ENCODE data around the gene VAMP8.
"Not testable (repeated sequence)": the region's sequence is repeated elsewhere in the genome, so short reads cannot be mapped to it uniquely, and the experiment has no call there.

VAMP8 gene

DNA sequence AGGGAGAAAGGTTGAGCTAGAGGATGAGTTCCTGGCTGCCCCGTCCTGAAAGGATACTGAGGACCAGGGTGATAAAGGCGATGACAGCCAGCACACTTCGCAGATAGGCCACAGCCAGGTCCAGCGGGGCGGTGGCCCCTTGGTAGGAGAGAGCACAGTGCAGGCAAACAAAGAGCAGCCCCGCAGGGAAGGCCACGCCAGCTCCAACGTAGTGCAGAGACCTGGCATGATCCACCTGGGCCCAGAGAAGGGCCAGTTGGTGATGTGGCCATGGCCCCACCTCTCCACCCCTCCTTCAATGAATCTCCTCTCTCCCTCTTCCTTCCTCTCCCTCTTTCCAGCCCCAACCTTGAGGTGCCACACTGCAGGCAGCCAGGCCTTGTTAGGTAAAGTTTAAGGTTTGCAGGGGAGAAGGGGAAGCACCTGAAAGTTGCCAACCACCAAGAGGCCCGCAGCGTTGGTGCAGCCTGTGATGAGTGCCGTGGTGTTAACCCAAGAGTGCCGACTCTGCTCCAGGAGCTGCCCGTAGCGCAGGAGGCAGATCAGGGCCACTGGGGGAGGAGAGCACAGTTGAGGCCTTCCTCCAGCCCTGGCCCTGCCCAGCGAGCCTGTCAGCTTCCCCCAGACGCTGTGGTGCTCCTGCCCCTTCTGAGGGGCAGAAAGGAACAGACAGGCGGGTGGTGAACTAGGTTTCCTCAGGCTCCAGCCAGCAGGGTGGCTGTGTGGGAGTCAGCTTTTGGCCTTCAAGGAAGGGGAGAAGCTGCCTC is 22.3 kb downstream of the VAMP8 start:
- H3K4me3 ChIP-seq, result no peak overlapping the region
- peaks cover 6 to 47% (median 24%) of the 10 kb centered on the region in 3 donors for H3K36me3 ChIP-seq
- no peak overlapping the region for H3K27ac ChIP-seq
- intact Hi-C loops (cut with DNase I; ENCODE audit: low total_unique reads), result no loop called here
- DNase-seq, result no peak
- H3K27me3 ChIP-seq, result no peaks in the 10 kb centered on the region
- TF ChIP-seq, protein P1, sequence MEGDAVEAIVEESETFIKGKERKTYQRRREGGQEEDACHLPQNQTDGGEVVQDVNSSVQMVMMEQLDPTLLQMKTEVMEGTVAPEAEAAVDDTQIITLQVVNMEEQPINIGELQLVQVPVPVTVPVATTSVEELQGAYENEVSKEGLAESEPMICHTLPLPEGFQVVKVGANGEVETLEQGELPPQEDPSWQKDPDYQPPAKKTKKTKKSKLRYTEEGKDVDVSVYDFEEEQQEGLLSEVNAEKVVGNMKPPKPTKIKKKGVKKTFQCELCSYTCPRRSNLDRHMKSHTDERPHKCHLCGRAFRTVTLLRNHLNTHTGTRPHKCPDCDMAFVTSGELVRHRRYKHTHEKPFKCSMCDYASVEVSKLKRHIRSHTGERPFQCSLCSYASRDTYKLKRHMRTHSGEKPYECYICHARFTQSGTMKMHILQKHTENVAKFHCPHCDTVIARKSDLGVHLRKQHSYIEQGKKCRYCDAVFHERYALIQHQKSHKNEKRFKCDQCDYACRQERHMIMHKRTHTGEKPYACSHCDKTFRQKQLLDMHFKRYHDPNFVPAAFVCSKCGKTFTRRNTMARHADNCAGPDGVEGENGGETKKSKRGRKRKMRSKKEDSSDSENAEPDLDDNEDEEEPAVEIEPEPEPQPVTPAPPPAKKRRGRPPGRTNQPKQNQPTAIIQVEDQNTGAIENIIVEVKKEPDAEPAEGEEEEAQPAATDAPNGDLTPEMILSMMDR (IDR thresholded peaks at IDR 0.05), result no peak
- H3K4me1 ChIP-seq, result peaks cover 6 to 66% (median 44%) of the 10 kb centered on the region in 4 donors
- H3K9me3 ChIP-seq, result no peaks in the 10 kb centered on the region

DNA sequence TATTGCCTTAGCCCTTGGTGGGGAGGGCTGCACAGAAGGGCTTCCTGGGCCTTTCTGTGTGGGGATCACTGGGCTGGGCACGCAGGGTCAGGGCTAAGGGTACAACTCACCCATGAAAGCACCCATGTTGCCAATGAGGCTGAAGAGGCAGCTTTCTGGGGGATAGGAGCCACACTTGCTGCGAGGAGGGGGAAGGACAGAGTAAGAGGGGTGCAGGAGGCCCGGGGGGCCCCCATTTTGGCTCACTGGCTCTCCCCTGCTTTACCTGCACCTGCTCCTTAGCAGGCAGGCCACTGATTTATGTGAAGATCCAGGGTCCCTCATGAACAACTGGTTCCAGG is 22.8 kb downstream of the VAMP8 start:
- no peak for DNase-seq
- Histone ChIP-seq H3K27me3 (no peaks in the 10 kb centered on the region), H3K27ac (no peak overlapping the region), H3K4me1 (peaks cover 8 to 69% (median 46%) of the 10 kb centered on the region in 4 donors), H3K4me3 (no peak overlapping the region), H3K36me3 (peaks cover 6 to 47% (median 24%) of the 10 kb centered on the region in 3 donors), H3K9me3 (no peaks in the 10 kb centered on the region)
- TF ChIP-seq, protein P1 (IDR thresholded peaks at IDR 0.05), result no peak
- intact Hi-C loops (cut with DNase I; ENCODE audit: low total_unique reads), result no loop called here

DNA sequence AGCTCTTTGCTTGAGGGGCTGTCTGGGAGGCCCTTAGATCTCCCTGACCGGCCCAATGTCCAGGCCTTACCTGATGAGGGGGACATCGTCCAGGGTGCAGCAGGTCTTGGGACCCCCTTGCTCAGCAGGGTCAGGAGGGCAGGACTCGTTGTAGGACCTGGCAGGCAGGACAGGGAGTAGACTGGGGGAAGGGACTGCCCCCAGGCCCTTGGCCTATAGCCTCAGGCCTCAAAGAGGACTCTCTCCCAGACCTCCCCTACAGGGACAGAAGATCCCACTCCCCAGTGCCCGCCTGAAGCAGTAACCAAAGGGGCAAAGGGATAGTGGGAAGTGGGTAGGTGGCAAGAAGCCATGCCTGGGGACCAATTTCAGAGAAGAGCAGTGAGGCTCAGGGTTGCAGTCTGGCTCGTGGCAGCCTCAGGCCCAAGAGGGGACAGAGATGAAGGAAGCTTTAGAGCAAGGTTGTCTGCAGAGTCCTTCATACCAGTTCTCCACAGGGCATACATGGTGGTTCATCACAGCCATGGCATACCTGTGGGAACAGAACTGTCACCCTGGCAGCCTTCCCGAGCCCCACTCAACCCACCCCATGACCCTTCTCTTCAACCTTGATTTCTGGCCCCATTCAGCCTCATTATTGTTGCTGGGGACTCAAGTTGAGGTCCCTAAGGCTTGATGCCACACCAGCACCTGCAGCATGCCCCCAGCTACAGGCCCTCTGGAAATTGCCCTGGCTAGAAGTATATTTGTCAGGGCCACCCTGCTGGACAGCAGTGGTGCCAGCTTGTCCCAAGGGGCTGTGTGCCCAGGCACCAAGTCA is 23.8 kb downstream of the VAMP8 start:
- Histone ChIP-seq H3K4me3 (peak overlapping the region; percentile 69 to 82), H3K9me3 (no peaks in the 10 kb centered on the region), H3K27ac (peak overlapping the region; percentile 82 to 88), H3K27me3 (no peaks in the 10 kb centered on the region), H3K36me3 (peaks cover 6 to 47% (median 24%) of the 10 kb centered on the region in 3 donors), H3K4me1 (peaks cover 8 to 76% (median 53%) of the 10 kb centered on the region in 4 donors)
- no peak for DNase-seq
- intact Hi-C loops (cut with DNase I; ENCODE audit: low total_unique reads), result no loop called here
- TF ChIP-seq, protein P1 (IDR thresholded peaks at IDR 0.05), result no peak

DNA sequence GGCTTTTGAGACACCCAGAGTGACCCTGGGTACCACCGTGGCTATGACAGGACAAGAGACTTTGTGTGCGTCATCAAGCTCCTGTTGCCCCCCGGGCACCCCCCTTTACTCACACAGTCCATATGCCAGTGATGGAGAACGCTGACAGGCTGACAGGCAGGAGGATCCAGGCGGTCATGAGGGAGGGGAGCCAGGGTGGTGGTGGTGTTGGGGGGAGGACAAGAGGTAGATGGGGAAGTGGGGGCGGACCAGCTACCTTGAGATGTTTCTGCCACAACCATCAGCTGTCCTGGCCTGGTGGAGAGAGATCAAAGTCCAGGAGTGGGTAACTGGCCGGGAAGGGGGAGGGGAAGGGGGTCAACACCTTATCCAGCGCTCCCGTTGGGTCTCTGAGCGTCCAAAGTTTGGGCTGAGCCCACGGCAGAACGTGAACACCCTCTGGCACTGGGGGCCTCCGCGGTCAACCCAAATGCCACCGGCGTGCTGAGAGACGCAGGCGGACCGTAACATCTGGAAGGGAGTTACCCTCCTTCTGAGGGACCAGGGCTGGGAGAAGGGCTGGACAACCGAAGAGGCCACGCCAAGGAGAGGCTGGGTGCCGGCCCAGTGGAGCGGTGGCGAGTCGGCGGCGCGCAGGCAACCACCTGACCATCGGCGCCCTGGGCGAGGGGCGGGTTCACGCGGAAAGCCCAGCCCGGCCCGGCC is 24.5 kb downstream of the VAMP8 start:
- peaks cover 6 to 46% (median 20%) of the 10 kb centered on the region in 3 donors for H3K36me3 ChIP-seq
- intact Hi-C loops (cut with DNase I; ENCODE audit: low total_unique reads), result no loop called here
- H3K4me1 ChIP-seq, result peaks cover 8 to 74% (median 51%) of the 10 kb centered on the region in 4 donors
- H3K27ac ChIP-seq, result peak overlapping the region; percentile 82 to 88
- TF ChIP-seq, protein P1 (IDR thresholded peaks at IDR 0.05), result no peak
- peak; percentile 77 to 87 for DNase-seq
- H3K9me3 ChIP-seq, result no peaks in the 10 kb centered on the region
- peak overlapping the region; percentile 69 to 82 for H3K4me3 ChIP-seq
- no peaks in the 10 kb centered on the region for H3K27me3 ChIP-seq

DNA sequence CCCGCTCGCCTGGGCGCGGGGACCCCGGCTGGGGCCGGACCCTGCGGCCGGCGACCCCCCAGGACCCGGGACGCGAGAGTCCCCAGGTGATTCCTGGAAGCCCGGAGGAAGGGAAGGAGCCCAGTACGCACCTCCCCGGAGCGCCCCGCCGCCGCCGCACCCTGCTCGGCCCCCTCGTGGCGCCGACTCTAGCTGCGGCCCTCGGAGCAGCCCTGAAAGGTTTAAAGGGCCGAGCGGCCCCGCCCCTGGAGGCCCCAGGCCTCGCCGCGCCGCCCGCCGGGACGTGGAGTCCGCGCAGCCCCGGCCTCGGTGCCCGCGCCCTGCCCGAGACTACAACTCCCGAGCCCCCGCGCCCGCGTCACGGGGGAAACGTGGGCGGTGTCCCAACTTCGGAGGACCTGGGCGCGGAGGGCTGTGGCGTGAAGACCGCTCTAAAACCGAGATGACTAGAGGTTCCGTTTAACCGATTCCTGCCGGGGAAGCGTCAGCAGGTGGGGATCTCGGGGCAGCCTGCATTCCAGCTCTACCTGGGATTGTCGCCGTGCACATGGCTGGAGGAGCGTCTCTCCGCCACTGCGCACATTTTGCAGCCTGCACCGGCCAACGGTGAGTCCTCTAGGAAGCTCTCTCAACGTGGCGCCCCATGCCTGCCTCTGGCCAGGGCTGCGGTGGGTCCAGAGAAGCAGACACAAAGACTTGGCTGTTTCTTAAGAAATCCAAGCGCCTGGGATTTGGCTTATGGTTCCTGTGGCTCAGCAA is 25.3 kb downstream of the VAMP8 start, which contains the start of gene TMEM150A:
TSS of gene TMEM150A (minus strand) at position 223 of the 759 bp plus-strand sequence. CDS start 750 bp downstream, outside the sequence.
- Histone ChIP-seq H3K27me3 (no peaks in the 10 kb centered on the region), H3K4me1 (peaks cover 8 to 73% (median 48%) of the 10 kb centered on the region in 4 donors), H3K4me3 (peak within 1 kb of the TSS; percentile 69 to 82), H3K36me3 (peaks cover 1 to 45% (median 17%) of the 10 kb centered on the region in 3 donors), H3K9me3 (no peaks in the 10 kb centered on the region), H3K27ac (peak within 1 kb of the TSS; percentile 82 to 88)
- TF ChIP-seq, protein P1 (IDR thresholded peaks at IDR 0.05), result peak; percentile 43 to 58
- DNase-seq, result peak; percentile 96 to 98
- intact Hi-C loops (cut with DNase I; ENCODE audit: low total_unique reads), result no loop called here

DNA sequence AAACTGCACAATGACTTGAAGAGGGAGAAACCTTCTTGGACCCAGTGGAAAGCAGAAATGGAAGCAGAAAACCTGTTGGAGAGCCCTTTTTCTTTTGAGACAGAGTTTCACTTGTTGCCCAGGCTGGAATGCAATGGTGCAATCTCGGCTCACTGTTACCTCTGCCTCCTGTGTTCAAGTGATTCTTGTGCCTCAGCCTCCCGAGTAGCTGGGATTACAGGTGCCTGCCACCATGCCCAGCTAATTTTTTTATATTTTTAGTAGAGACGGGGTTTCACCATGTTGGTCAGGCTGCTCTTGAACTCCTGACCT is 26.7 kb downstream of the VAMP8 start:
- H3K4me3 ChIP-seq, result peak overlapping the region; percentile 69 to 82
- H3K27me3 ChIP-seq; DNase-seq; intact Hi-C loops (cut with DNase I; ENCODE audit: low total_unique reads); H3K9me3 ChIP-seq: not testable (repeated sequence)
- H3K36me3 ChIP-seq, result peaks cover 3 to 44% (median 17%) of the 10 kb centered on the region in 3 donors
- H3K27ac ChIP-seq, result peak overlapping the region; percentile 82 to 88
- H3K4me1 ChIP-seq, result peaks cover 8 to 79% (median 54%) of the 10 kb centered on the region in 4 donors

Measured in tibial artery (tissue), 4 donors.